DMS79 treated with DMSO at 0.1 percent for 48 hours (cell line): ENCODE measurements around the gene KAT6B.

ENCODE experiments used
- DNase-seq: peaks from one replicate; lab custom pipeline; 2025; lab: John Stamatoyannopoulos, UW

The KAT6B gene

GRCh38 chr10:75015442-75015841 lies 189.0 kb downstream of the KAT6B start:
- DNase-seq, result no peak

- no peak for DNase-seq
These were observed 189.9 kb downstream of the KAT6B start for GRCh38 chr10:75016325-75016724.

DNA sequence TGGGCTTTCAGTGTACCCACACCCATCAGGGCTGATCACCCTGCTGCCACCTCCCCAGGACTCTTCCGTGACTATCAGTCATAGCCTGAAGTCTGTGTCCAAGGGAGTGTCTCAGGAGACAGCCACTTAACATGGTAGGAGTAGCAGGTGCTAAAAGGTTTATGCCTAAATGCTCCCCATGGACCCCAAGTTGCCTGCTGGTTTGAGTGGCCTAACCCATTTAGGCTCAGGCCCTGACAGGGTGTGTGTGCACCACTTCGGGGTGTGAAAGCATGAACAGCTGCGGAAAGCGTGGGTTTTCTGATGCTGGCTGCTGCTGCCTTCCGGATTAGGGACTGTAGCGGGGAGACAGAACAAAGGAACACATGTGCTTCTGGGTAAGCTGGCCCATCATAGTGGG lies 191.9 kb downstream of the KAT6B start:
- no peak for DNase-seq

DNA sequence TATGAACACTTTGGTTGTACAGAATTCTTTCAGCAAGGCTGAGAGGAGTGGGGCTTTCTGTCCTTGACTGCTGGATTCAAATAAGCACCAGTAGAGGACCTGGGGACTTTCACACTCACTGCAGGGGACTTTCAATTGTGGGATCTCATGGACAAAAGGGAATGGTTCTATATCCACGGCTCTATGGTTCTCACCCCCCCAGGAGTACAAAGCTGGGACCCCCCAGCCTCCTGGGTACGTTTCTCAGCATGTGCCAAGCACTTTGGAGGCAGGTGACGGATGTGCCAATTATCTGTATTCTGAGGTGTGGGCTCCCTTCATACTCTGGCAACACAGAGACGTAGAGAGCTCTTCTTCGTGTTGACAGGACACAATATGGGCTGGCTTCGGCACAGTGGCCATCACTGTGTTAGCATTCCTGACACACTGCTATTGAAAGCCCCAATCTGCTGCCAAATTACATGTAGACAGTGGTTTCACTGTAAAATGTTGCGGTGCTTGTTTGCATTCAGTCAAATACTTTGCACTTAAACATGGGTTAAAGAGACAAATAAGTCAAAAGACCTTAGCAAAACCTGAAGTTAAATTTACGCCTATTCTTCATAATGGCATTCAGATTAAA lies 192.4 kb downstream of the KAT6B start:
- no peak for DNase-seq

GRCh38 chr10:75019370-75019769 lies 193.0 kb downstream of the KAT6B start:
- DNase-seq, result peak; percentile 37

- no peak for DNase-seq
These were observed 193.8 kb downstream of the KAT6B start for GRCh38 chr10:75020168-75020567.

- DNase-seq, result no peak
These were observed 195.2 kb downstream of the KAT6B start for GRCh38 chr10:75021379-75022249.

GRCh38 chr10:75023074-75023473 lies 196.7 kb downstream of the KAT6B start:
- no peak for DNase-seq

GRCh38 chr10:75024971-75025523 lies 198.6 kb downstream of the KAT6B start:
- DNase-seq, result peak; percentile 41

GRCh38 chr10:75028049-75028448 lies 201.6 kb downstream of the KAT6B start:
- no peak for DNase-seq

DNA sequence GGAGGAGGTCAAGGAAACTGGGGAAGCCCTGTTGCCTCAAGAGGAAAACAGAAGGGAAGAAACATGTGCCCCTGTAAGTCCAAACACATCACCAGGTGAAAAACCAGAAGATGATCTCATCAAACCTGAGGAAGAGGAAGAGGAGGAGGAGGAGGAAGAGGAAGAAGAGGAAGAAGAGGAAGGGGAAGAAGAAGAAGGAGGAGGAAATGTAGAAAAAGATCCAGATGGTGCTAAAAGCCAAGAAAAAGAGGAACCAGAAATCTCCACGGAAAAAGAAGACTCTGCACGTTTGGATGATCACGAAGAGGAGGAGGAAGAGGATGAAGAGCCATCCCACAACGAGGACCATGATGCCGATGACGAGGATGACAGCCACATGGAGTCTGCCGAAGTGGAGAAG lies 202.3 kb downstream of the KAT6B start:
- DNase-seq, result no peak

- DNase-seq, result no peak
These were observed 203.0 kb downstream of the KAT6B start for GRCh38 chr10:75029420-75029819.

GRCh38 chr10:75029857-75030256 lies 203.5 kb downstream of the KAT6B start:
- no peak for DNase-seq

- no peak for DNase-seq
These were observed 204.0 kb downstream of the KAT6B start for GRCh38 chr10:75030371-75030770.

DNA sequence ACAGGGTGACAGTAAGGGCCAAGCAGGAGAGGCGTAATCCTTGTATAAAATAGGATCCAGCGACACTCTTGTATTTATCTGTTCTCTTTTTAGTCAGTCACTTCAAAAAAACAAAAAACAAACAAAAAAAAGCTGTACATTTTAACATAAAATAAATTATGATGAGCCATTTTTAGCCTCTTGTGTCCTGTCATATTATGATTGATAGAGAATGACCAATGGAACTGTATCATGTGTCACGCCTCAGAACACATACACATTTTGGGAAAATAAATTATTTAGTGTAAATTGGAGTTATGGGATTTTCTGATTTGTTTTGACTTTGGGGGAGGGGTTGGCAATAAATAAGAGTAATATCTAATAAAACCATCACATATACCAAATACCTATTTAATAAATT lies 205.7 kb downstream of the KAT6B start:
- DNase-seq, result no peak

DNA sequence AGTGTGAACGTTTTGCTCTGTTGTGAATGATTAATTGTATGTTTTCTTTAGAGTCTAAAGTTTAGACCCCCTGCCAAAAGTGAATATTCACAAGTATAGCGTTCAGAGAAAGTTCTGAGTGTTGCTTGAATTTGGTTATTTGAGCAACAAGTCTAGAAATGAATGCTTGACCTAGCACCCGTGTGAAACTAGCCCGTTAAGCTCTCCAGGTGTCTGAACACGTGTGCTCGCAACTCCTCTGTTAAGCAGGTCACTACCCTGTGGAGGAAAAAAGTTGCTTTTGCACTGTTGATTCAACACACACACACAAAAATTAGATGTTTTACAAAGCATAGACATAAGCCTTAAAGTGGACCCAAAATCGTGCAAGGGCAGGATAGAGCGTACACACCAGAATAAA lies 206.4 kb downstream of the KAT6B start:
- DNase-seq, result no peak

- DNase-seq, result no peak
These were observed 207.2 kb downstream of the KAT6B start for GRCh38 chr10:75033399-75034130.

GRCh38 chr10:75034131-75034512 lies 207.7 kb downstream of the KAT6B start:
- DNase-seq, result no peak

DNA sequence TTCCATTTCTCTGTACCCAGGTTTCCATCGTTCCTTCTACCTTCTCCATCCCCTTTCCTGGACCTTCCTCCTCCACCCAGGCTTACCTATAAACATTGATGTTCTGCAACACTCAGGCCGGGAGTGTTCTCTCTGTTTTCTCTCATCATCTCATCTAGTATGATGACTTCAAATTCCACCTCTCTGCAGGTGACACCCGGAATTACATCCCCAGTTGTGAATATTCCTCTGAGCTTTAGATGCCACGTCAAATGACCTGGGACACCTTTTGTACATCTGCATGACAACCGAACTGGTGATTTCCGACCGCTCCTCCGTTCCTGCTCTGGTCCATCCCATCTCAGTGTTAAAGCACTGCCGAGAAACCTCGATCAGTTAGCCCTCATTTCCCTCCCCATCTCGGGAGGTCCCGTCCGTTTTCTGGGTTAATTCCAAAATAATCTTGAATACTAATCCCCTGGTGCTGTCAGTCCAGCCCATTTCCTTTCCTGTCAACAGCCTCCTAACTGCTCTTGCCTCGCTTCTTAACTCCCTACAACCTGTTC lies 208.4 kb downstream of the KAT6B start:
- DNase-seq, result no peak

DNA sequence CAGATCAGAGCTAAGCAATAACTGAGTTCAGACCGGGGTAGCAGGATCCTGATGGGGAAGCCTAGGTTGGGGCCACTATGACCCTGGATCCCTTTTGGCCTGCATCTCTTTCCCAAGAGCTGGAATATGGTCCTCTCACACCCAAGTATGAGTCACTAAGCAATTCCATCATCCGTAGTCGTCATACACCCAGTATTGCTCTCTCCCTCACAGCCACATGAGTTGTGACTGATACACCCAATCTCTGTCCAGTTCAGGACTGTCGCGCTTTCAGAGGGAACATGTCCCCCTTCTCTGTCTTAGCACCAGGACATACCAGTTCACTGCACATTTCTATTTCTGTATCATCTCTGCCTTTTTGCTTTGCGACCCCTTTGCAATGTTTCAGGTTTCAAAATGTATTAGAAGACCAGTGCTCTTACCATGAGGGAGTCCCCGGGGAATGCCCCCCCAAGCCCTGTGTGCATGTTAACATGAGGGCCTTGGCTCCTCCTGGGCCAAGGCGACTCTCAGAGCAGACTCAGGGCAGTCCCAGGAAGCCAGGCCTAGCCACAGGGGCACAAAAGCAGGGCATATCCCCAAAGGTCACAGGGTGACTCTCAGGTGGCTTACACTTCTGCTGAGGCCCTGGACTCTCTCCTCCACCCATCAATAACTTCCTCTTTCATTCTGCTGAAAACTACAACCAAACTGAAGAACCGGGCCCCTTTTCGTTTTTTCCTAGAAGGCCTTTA lies 209.7 kb downstream of the KAT6B start:
- DNase-seq, result no peak
